HG03442 (cell line): Measurements from ENCODE around the gene CLMN.
A peak's percentile ranks its signal among the peaks of the same experiment; 100 is the strongest.

Experiments
- ATAC-seq: cut with Tn5 transposase; IDR thresholded peaks from one replicate; pipeline ENCODE4 v1.9.1; 2021; ENCODE audit warnings: mild to moderate bottlenecking, moderate library complexity; ENCODE audit not compliant: unreplicated experiment

CLMN gene

DNA sequence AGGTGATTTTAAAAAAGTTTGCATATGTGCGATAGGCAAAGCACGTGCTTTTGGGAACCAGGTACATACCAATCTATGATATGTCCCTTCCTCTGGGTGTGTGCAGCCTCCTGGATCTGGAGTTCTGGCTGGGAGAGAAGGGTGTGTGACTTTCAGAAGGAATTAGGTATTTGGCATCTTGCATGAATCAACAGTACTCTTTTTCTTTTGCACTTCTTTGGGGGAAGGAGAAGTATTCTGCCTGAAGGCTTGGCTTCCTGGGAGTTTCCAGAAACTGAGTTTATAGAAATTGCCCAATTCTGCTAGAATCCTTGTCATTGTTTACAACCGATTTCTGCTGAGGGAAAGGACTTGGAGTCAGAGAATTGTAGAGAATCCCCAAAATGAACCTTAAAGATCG is 2.9 kb upstream of the CLMN start:
- no peak for ATAC-seq

GRCh38 chr14:95321693-95322455 is 2.2 kb upstream of the CLMN start:
- ATAC-seq: no peak

DNA sequence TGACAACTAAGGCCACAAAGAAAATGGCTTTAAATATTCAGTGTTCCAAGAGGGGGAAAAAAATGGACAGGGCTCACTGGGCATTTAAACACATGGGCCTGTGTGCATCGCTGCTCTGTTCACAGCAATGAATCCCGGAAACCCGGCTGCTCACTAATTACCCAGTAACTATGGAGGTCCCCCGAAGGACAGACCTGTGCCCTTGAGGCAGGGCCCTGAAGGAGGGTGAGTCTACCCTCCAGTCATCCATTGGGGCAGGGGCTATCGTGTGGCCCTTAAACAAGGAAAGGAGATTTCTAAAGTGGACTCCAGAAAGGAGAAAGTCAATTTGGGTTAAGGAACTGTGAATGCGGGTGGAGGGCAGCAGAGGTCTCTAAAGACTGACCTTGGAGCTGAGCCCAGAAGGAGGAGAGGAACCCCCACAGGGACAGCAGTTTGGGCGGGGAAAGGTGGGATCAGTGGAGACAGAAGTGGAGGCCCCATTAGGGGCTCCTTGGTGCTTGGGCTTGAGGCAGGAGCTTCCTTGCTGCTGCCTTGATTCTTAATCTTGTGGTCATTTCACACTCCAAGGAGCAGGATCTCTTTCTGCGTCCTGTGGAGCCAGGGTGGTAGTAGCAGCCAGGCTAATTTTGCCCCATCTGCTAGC is 1.4 kb upstream of the CLMN start:
- no peak for ATAC-seq

GRCh38 chr14:95320078-95320895 is 579 bp upstream of the CLMN start:
- no peak for ATAC-seq

DNA sequence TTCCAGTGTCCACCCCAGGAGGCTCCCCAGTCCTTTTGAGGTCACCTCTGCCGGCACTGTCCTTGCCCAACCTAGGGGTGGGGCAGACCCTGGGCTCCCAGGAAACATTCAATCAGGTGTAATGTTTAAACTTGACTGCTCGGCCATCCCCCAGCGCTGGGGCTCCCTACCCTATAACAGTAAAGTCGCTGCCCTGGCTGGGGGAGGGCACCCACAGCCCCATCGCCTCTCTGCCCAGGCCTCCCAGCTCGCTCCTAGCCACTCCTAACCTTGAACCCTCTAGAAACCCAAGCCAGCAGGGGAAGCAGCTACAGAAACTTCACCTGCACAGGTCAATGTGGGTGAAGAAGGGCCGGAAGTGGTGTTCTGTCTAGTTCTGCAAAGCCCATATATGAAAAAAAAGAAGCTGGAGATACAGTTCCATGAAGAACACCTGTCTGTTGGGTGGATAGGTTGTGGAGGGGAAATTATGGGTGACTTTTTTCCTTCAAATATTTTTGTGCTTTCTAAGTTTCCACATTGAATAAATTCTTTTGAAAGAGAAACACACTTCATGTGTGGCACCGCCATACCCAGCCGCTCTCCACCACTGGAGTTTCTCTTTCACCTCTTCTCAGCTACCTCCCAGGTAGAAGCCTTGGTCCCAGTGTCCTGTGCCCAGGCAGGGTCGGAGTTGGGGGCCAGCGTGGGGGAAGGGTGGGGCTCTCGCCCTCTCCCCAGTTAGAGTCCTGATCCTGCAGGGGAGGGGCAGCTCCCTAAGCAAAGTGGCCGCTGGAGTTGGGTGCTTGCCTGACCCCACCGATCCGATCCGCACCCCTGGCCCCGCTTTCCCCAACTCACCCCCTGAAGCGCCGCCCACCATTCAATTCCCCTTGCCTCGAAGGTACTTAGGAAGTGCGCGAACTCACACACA is 1.1 kb downstream of the CLMN start:
- no peak for ATAC-seq

DNA sequence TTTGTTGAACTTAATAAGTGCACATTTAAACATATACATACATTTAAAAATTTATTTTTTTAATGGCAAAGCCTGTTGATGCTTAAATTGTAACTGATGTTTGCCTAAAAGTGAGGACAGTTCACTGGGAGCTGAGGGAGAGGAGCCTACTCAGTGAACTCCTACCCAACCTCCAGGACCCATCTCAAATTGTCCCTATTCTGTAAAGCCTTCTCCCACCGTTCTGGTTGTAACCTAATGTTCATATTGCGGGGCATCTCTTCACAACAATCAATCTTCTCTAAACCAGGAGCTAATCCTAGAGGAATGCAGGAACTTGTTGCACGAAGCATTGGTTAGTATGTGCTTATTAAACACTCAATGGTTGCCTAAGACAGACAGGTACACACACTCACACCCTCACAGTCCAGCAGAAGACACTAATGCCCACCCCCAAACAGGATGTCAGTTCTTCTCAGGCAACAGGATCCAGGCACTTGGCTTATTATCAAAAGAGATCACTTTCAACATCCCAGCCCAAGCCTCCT is 1.8 kb downstream of the CLMN start:
- no peak for ATAC-seq

GRCh38 chr14:95316821-95317220 is 2.9 kb downstream of the CLMN start:
- ATAC-seq: no peak

GRCh38 chr14:95315579-95315978 is 4.1 kb downstream of the CLMN start:
- no peak for ATAC-seq

- no peak for ATAC-seq
Observed at GRCh38 chr14:95315156-95315555, 4.6 kb downstream of the CLMN start.

GRCh38 chr14:95314609-95315008 is 5.1 kb downstream of the CLMN start:
- peak; percentile 83 for ATAC-seq

DNA sequence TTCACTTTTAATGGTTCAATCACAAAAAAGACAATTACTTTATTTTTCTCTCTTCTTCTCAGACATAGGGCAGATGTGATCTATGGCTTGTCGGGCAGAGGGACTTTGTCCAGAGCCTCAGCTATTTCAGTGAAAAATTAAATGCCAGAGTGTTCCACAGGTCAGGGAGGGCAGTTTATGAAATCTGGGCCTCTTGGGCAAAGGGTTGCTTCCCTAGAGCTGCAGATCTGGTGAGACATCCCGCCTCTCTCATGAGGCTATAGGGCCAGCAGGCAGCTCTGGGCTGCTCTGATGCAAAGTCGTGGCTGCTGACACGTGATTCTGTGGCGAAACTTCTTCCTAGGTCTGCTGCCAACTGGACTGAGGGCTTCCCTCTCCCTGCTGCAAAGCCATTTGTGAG is 6.0 kb downstream of the CLMN start:
- ATAC-seq: no peak

DNA sequence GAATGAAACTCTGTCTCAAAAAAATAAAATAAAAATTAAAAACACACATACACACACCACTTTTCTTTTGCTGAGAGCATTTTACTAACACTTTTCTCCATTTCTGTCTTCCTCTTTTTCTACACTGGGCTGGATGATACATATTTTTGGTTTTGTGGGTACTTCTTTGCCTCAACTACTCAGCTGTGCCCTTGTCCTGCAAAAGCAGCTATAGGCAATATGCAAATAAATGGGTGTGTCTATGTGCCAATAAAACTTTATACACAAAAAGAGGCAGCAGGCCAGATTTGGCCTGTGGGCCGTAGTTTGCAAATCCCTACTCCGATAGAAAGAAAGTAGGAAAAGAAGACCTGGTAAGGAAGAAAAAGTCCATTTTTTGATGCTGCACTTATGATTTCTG is 6.5 kb downstream of the CLMN start:
- ATAC-seq: no peak

DNA sequence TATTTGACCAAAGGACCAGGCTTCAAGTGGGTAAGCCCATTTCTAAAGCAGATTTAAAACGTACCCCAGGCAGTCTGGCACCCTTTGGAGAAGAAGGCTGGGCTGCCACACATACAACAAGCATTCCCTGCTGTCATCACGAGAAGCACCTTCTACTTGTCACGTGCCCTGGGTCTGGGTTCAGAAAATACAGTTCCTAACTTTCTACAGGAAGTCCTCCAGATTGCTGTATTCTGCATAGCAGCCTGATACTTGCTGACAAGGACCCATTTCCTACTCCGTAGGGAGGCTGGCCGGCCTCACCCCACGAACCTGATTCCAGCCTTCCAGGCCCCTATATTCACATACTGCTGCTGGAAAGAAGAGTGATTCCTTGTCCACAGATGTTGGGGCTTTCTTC is 7.4 kb downstream of the CLMN start:
- no peak for ATAC-seq

- ATAC-seq: no peak
Observed at GRCh38 chr14:95311752-95312151, 8.0 kb downstream of the CLMN start.

- no peak for ATAC-seq
Observed at GRCh38 chr14:95310635-95311380, 8.9 kb downstream of the CLMN start.

GRCh38 chr14:95309261-95310051 is 10.3 kb downstream of the CLMN start:
- ATAC-seq: no peak

DNA sequence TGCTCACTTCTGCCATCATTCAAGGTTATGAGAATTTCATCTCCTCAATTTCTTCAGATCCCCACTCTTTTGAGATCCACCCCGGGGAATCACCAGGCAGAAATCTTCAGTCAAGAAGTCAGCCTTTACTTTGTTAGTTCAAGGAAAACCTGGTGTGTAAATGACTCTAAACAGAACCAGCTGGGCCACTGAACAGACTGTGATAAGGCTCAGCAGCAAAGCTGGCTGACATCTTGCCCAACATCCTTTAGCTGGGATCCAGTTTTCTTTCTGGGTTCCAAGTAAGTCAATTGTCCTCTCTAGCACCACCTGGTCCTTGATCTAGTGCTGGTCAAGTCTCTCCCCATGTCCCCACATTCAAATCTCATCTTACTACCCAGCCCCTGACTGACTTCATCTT is 11.6 kb downstream of the CLMN start:
- ATAC-seq: no peak

DNA sequence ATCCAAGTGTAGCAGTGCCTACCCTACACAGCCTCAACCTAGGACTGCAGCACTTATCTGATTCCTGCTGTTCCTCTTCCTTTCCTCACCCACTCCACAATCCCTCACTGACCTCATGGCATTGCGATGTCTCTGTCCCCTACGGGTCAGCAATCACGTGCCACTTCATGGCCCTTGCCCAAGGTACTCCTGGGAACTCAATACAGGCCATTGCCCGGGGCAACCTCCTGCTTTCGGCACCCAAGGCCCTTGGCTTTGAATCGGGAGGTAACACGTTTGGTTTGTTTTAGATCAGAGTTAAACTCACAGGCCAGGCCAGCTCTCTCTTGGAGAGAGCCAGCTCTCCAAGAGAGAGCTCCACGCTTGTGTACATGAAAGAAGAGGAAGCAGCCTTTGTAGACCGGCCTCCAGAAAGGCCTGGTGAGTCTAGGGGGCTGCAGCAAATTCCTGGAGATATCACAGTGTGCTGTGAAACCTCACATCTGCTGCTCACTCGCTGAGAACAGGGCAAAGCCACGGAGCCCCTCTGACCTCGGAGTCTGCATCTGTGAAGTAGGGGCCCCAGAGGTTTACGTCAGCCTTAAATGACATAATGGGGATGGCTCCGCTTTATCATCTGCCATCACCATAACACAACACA is 12.2 kb downstream of the CLMN start:
- no peak for ATAC-seq

DNA sequence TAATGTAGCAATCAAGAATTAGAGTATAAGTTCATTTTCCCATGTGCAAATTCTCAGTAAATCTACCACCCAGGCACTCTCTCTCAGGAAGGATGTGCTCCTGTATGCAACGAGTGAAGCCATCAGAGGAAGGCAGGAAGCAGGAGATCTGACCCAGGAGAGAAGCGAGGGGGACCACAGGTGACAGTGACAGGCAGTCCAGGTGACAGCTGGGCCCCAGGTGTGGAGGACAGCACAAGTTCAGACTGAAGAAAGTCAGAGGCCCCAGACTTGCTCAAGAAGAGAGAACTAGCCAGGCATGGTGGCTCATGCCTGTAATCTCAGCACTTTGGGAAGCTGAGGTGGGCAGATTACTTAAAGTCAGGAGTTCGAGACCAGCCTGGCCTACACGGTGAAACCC is 13.8 kb downstream of the CLMN start:
- ATAC-seq: no peak
